T-helper 17 cell (primary cell): Measurements from ENCODE around the gene RIMBP2. TPM values are rescaled to one million over a fixed set of nuclear protein-coding genes. Genes with fewer than 3 reads are reported as not detected.

Experiments
- ATAC-seq: fragments of 150-1000 bp; cut with Tn5 transposase; 2 replicates; pipeline ENCODE4 v1.10.0; 2021; ENCODE audit warnings: mild to moderate bottlenecking, moderate library complexity
- DNase-seq, 3 donors: peaks; one replicate each; pipeline versions ENCODE4 v3.0.0 to v3.0.0-alpha.2; 2020 to 2021
- H3K9me3 ChIP-seq: one replicate; pipeline ENCODE4 v1.7.0; 2013; ENCODE audit warnings: low read length, mild to moderate bottlenecking; ENCODE audit not compliant: control insufficient read depth, poor library complexity, severe bottlenecking
- H3K27ac Mint-ChIP-seq: one replicate; pipeline ENCODE4 v1.8.0; 2022; ENCODE audit warnings: mild to moderate bottlenecking, moderate library complexity, mixed read lengths
- H3K27me3 Mint-ChIP-seq: one replicate; pipeline ENCODE4 v1.8.0; 2022; ENCODE audit warnings: mixed read lengths
- H3K36me3 Mint-ChIP-seq: one replicate; pipeline ENCODE4 v1.8.0; 2022; ENCODE audit warnings: low read depth, mixed read lengths
- H3K4me1 Mint-ChIP-seq: one replicate; pipeline ENCODE4 v1.8.0; 2022; ENCODE audit warnings: mild to moderate bottlenecking, mixed read lengths
- H3K4me3 Mint-ChIP-seq: one replicate; pipeline ENCODE4 v1.8.0; 2022; ENCODE audit warnings: mild to moderate bottlenecking, moderate library complexity, mixed read lengths
- total RNA-seq, 4 donors: library from RNA in 2 of 4; stranded (reverse) in 2 of 4; gene quantifications; one replicate each; pipeline ENCODE4 v1.2.3 and lab custom pipeline; 2022 to 2026

Gene RIMBP2
- total RNA-seq, 2 donors from 2014 or later = not detected

- no peak for ATAC-seq
- H3K36me3 Mint-ChIP-seq = no peaks in the 10 kb centered on the region
- no peak overlapping the region for H3K27ac Mint-ChIP-seq
- no peaks in the 10 kb centered on the region for H3K27me3 Mint-ChIP-seq
- H3K9me3 ChIP-seq = no peaks in the 10 kb centered on the region
- DNase-seq = no peak
- H3K4me3 Mint-ChIP-seq = no peak overlapping the region
- no peaks in the 10 kb centered on the region for H3K4me1 Mint-ChIP-seq
Measured at GRCh38 chr12:130496516-130497120, 219.5 kb downstream of the RIMBP2 start.

- Mint-ChIP-seq H3K4me3 (no peak overlapping the region), H3K27ac (no peak overlapping the region), H3K4me1 (no peaks in the 10 kb centered on the region), H3K27me3 (no peaks in the 10 kb centered on the region), H3K36me3 (no peaks in the 10 kb centered on the region)
- H3K9me3 ChIP-seq = no peaks in the 10 kb centered on the region
- ATAC-seq (no peak), DNase-seq (no peak)
Measured at GRCh38 chr12:130495156-130495555, 220.9 kb downstream of the RIMBP2 start.

DNA sequence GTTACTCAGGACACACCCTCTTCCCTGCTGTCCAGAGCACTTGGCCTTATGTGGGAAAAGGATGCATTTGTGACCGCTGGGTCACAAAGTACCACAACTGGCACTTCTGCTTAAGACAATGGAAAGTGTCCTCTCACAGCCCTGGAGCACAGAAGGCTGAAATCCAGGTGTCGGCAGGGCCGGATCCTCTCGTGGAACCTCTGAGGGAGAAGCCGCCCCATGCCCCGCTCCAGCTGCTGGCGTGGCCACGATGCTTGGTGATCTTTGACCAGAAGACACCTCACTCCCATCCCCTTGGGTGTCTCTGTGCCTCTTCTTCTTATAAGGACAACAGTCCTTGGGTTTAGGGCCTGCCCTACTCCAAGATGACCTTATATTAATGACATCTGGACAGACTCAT, 221.4 kb downstream of the RIMBP2 start:
- DNase-seq (no peak), ATAC-seq (no peak)
- Mint-ChIP-seq H3K27me3 (no peaks in the 10 kb centered on the region), H3K4me3 (no peak overlapping the region), H3K4me1 (no peaks in the 10 kb centered on the region), H3K27ac (no peak overlapping the region), H3K36me3 (no peaks in the 10 kb centered on the region)
- no peaks in the 10 kb centered on the region for H3K9me3 ChIP-seq

DNA sequence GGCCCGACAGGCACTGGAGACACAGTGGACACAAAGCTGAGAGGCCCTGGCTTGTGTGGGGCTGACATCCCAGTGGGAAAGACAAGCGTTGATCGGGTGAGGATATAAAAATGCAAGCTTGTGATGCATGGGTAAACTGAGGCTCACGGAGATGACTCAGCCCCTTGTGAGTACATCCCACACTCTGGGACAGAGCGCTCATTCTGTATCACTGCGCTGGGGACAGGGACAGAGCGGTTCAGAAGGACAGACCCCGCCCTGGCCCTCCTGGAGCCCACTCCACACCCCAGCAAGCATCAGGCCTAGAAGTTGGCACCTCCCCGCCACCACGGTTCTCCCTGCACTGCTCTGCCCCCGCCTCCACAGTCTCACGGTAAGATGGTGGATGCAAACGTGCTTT, 222.1 kb downstream of the RIMBP2 start:
- no peak overlapping the region for H3K27ac Mint-ChIP-seq
- no peaks in the 10 kb centered on the region for H3K36me3 Mint-ChIP-seq
- no peaks in the 10 kb centered on the region for H3K27me3 Mint-ChIP-seq
- no peak overlapping the region for H3K4me3 Mint-ChIP-seq
- no peaks in the 10 kb centered on the region for H3K9me3 ChIP-seq
- ATAC-seq (no peak), DNase-seq (no peak)
- H3K4me1 Mint-ChIP-seq = no peaks in the 10 kb centered on the region

- Mint-ChIP-seq H3K27me3 (no peaks in the 10 kb centered on the region), H3K4me1 (no peaks in the 10 kb centered on the region), H3K36me3 (no peaks in the 10 kb centered on the region), H3K4me3 (no peak overlapping the region), H3K27ac (no peak overlapping the region)
- ATAC-seq = no peak
- DNase-seq = no peak
- H3K9me3 ChIP-seq = no peaks in the 10 kb centered on the region
Measured at GRCh38 chr12:130491421-130492357, 224.4 kb downstream of the RIMBP2 start.

- no peaks in the 10 kb centered on the region for H3K36me3 Mint-ChIP-seq
- ATAC-seq (no peak), DNase-seq (no peak)
Measured at GRCh38 chr12:130490674-130491073, 225.4 kb downstream of the RIMBP2 start.

DNA sequence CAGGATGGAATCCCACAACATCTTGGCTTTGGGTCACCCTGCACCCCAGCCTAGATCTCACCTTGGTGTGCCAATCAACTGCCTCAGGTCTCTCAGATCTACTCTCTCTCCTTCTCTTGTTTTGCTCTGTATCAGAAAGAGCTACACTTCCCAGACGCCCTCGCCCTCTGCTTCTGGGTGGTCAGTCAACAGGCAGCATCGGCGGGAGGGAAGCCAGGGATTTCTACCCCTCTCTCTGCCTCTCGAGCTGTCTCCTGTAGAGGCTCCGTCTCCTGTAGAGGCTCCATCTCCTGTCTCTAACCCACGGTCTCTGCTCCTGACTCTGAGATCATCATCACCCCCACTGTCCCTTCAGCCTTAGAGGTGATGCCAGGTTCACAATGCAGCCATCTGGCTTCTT, 226.8 kb downstream of the RIMBP2 start:
- Mint-ChIP-seq H3K27ac (no peak overlapping the region), H3K4me3 (no peak overlapping the region), H3K27me3 (peaks cover 5% of the 10 kb centered on the region), H3K4me1 (no peaks in the 10 kb centered on the region), H3K36me3 (no peaks in the 10 kb centered on the region)
- no peak for ATAC-seq
- no peaks in the 10 kb centered on the region for H3K9me3 ChIP-seq
- no peak for DNase-seq

More at GRCh38 chr12:130490674-130491073, 225.4 kb downstream of the RIMBP2 start:
- no peaks in the 10 kb centered on the region for H3K4me1 Mint-ChIP-seq
- H3K4me3 Mint-ChIP-seq = no peak overlapping the region
- H3K27me3 Mint-ChIP-seq = no peaks in the 10 kb centered on the region
- no peak overlapping the region for H3K27ac Mint-ChIP-seq
- H3K9me3 ChIP-seq = no peaks in the 10 kb centered on the region

GRCh38 chr12:130488358-130488710, 227.8 kb downstream of the RIMBP2 start:
- Mint-ChIP-seq H3K27me3 (peaks cover 5% of the 10 kb centered on the region), H3K4me3 (no peak overlapping the region), H3K27ac (no peak overlapping the region), H3K4me1 (no peaks in the 10 kb centered on the region), H3K36me3 (no peaks in the 10 kb centered on the region)
- no peak for ATAC-seq
- no peaks in the 10 kb centered on the region for H3K9me3 ChIP-seq
- no peak for DNase-seq

- no peaks in the 10 kb centered on the region for H3K9me3 ChIP-seq
- H3K27ac Mint-ChIP-seq = no peak overlapping the region
- DNase-seq = no peak
- ATAC-seq = no peak
- no peaks in the 10 kb centered on the region for H3K36me3 Mint-ChIP-seq
- H3K4me3 Mint-ChIP-seq = no peak overlapping the region
- no peaks in the 10 kb centered on the region for H3K4me1 Mint-ChIP-seq
- peaks cover 5% of the 10 kb centered on the region for H3K27me3 Mint-ChIP-seq
Measured at GRCh38 chr12:130487636-130488357, 228.3 kb downstream of the RIMBP2 start.

- H3K36me3 Mint-ChIP-seq = no peaks in the 10 kb centered on the region
- H3K27ac Mint-ChIP-seq = no peak overlapping the region
- H3K9me3 ChIP-seq = no peaks in the 10 kb centered on the region
- ATAC-seq = no peak
- H3K27me3 Mint-ChIP-seq = peaks cover 5% of the 10 kb centered on the region
- DNase-seq = no peak
- no peaks in the 10 kb centered on the region for H3K4me1 Mint-ChIP-seq
- no peak overlapping the region for H3K4me3 Mint-ChIP-seq
Measured at GRCh38 chr12:130486891-130487416, 229.1 kb downstream of the RIMBP2 start.

GRCh38 chr12:130486146-130486435, 230.0 kb downstream of the RIMBP2 start:
- H3K36me3 Mint-ChIP-seq = no peaks in the 10 kb centered on the region

DNA sequence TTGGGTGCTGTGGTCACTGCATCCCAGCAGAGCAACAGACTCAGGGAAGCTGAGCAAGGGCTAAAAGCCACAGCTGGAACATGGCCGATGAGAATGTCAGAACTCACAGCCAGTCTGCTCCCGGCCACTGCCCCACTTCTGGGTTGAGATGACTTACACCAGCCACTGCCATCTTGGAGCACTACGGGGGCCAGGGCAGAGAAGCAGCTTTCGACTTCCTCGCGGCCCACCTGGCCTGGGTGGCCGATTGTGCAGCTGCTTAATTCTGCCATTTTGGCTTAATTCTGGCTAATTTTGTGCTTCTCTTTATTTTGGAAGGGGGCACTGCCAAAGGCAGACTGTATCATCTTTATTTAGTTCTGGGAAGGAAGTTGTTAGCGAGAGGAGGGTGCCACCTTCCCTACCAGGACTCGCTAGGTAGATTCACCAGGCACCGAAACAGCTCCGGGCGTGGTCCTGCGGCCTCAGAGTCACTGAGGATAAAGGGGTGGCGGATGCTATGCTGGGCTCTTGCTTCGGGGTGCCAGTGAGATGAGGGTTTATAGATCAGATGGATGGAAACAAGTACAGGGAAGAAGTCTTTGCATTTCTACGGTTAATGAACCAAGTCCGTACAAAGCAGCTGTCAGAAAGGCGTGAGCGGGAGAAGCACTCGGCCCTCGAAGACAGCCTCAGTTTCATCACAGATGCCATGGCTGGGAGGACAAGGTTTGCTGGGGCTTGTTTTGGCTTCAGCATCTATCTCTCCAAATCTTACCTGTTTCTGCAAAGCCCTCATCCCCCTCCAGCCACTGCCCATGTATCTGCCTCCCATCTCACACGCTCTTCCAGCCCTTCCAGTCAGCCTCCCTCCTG, 230.6 kb downstream of the RIMBP2 start:
- DNase-seq = no peak
- Mint-ChIP-seq H3K4me3 (no peak overlapping the region), H3K36me3 (no peaks in the 10 kb centered on the region), H3K27ac (no peak overlapping the region), H3K27me3 (peaks cover 5% of the 10 kb centered on the region), H3K4me1 (no peaks in the 10 kb centered on the region)
- no peaks in the 10 kb centered on the region for H3K9me3 ChIP-seq
- ATAC-seq = no peak

More at GRCh38 chr12:130486146-130486435, 230.0 kb downstream of the RIMBP2 start:
- no peak overlapping the region for H3K4me3 Mint-ChIP-seq
- H3K27ac Mint-ChIP-seq = no peak overlapping the region
- no peaks in the 10 kb centered on the region for H3K9me3 ChIP-seq
- peaks cover 5% of the 10 kb centered on the region for H3K27me3 Mint-ChIP-seq
- no peaks in the 10 kb centered on the region for H3K4me1 Mint-ChIP-seq
- ATAC-seq (no peak), DNase-seq (no peak)
